IPS-18a (cell line): Measurements from ENCODE around the gene PRKCG.
"Not testable (repeated sequence)": the region's sequence is repeated elsewhere in the genome, so short reads cannot be mapped to it uniquely, and the experiment has no call there.

Source experiments
- H3K27ac ChIP-seq: one replicate; pipeline ENCODE4 v1.5.1; 2013; ENCODE audit warnings: low read length
- H3K27me3 ChIP-seq: one replicate; pipeline ENCODE4 v1.6.1; 2013; ENCODE audit warnings: mild to moderate bottlenecking, low read length; ENCODE audit not compliant: control insufficient read depth, insufficient read depth
- H3K36me3 ChIP-seq: one replicate; pipeline ENCODE4 v1.6.1; 2013; ENCODE audit warnings: low read depth, low read length; ENCODE audit not compliant: control insufficient read depth
- H3K4me1 ChIP-seq: one replicate; pipeline ENCODE4 v1.6.1; 2013; ENCODE audit warnings: low read depth, low read length; ENCODE audit not compliant: control insufficient read depth
- H3K4me3 ChIP-seq: one replicate; pipeline ENCODE4 v1.5.1; 2013; ENCODE audit warnings: low read length
- H3K9ac ChIP-seq: one replicate; pipeline ENCODE4 v1.6.1; 2013; ENCODE audit warnings: mild to moderate bottlenecking, low read length, moderate library complexity
- H3K9me3 ChIP-seq: one replicate; pipeline ENCODE4 v1.6.1; 2013; ENCODE audit warnings: low read depth, low read length; ENCODE audit not compliant: control insufficient read depth

PRKCG gene

DNA sequence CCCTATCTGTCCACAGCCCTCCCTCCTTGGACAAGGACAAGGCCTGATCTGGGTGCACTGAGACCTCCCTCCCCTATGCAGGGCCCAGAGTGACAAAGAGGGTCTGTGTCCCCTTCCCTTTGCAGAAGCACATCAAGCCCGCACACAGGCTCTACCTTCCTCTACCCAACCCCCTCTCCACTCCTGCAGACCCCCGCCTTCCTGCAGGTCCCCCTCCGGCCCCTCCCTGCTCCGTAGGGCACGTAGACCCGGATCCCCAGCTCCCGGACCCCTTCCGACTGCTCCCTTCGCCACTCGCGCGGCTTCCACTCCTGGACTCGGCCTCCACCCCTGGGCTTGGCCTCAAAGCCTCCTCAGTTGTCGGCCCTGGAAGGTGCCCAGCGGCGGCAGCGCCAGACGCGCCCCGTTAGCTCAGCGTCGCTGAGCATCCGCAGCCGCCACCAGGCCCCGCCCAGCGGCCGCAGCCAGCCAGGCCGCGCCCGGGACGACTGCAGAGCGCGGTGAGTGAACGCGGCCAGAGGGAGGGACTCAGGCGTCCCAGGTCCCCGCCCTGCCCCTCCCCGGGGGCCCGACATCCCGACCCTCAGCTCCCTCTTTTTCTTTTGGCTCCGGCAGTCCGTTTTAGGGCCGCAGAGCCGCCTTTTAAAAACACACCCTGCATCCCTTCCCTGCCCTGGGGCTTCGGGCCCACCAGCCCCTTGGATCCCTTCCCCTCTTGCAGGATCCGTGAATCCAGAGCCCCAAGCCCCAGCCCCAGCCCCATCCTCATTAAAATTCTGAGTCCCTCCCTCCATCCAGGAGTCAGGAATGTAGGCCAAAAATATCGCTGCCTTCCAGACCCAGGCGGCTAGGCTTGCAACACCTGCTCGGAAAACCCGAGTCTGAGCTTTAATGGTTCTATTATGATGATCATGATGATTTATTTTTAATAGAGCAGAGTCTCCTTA lies 15.8 kb upstream of the PRKCG start:
- Histone ChIP-seq H3K4me3 (peak overlapping the region; percentile 57), H3K9me3 (no peaks in the 10 kb centered on the region), H3K9ac (peak overlapping the region; percentile 88), H3K36me3 (peaks cover 3% of the 10 kb centered on the region), H3K27ac (peak overlapping the region; percentile 97), H3K4me1 (peaks cover 14% of the 10 kb centered on the region), H3K27me3 (no peaks in the 10 kb centered on the region)

DNA sequence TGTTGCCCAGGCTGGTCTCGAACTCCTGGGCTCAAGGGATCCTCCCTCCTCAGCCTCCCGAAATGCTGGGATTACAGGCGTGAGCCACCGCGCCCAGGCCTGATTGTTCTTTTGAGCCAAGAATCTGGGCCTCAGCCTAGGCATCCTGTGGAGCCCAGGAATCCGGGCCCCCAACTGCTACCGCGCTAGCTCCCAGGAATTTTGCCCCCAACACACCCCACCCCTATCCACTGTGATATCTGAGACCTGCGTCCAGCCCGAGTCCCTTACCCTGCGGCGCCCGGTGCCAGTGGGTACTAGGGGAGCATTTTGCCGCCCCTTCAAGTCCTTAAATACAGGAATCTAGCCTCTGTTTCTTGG lies 15.2 kb upstream of the PRKCG start:
- H3K4me3 ChIP-seq, result peak overlapping the region; percentile 57
- peaks cover 5% of the 10 kb centered on the region for H3K36me3 ChIP-seq
- peaks cover 14% of the 10 kb centered on the region for H3K4me1 ChIP-seq
- H3K27ac ChIP-seq, result peak overlapping the region; percentile 97
- no peaks in the 10 kb centered on the region for H3K27me3 ChIP-seq
- no peaks in the 10 kb centered on the region for H3K9me3 ChIP-seq
- H3K9ac ChIP-seq, result peak overlapping the region; percentile 88

DNA sequence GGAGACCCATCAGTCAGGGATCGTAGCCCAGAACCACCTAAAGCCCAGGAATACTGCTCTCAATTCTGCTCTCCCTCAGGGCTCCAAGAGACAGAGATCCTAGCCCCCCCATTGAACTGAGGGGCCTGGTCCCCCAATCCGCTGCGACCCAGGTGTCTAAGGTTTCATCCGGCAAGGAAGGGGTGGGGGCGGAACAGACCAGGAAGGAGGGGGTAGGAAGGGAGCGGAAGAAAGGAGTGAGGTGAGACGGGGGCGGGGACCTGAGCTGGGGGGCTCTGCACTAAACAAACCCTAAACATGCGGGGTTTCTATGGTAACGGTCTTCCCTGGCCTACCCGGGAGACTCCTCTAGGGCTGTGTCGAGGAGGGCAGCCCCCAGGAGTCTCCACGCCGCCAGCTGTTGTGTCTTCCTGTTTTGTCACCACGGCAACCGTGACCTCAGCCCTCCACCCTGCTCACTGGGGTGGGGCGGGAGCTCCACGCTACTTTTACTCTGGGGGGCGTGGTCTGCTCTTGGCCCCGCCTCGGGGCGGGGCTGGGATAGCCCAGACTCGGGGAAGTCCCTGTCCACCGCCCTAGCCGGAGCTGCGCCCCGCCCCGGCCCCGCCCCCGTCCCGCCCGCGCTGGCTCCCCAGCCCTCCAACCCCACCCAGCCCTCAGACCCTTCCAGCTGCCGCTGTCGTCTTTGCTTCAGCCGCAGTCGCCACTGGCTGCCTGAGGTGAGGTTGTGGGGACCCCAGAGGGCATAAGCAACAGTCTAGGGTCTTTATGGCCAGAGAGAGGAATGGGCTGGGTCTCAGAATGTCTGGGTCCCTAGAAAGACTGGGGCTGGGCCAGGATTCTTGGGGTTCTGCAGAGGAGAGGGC lies 14.5 kb upstream of the PRKCG start, which contains the start of gene MYADM:
MYADM (plus strand) TSS at position 659 of the 866 bp plus-strand sequence. CDS start 5,647 bp downstream, outside the sequence.
- H3K9ac ChIP-seq, result peak within 1 kb of the TSS; percentile 97
- H3K4me3 ChIP-seq, result peak within 1 kb of the TSS; percentile 90
- H3K4me1 ChIP-seq, result peaks cover 14% of the 10 kb centered on the region
- no peaks in the 10 kb centered on the region for H3K27me3 ChIP-seq
- peak within 1 kb of the TSS; percentile 97 for H3K27ac ChIP-seq
- peaks cover 5% of the 10 kb centered on the region for H3K36me3 ChIP-seq
- no peaks in the 10 kb centered on the region for H3K9me3 ChIP-seq

DNA sequence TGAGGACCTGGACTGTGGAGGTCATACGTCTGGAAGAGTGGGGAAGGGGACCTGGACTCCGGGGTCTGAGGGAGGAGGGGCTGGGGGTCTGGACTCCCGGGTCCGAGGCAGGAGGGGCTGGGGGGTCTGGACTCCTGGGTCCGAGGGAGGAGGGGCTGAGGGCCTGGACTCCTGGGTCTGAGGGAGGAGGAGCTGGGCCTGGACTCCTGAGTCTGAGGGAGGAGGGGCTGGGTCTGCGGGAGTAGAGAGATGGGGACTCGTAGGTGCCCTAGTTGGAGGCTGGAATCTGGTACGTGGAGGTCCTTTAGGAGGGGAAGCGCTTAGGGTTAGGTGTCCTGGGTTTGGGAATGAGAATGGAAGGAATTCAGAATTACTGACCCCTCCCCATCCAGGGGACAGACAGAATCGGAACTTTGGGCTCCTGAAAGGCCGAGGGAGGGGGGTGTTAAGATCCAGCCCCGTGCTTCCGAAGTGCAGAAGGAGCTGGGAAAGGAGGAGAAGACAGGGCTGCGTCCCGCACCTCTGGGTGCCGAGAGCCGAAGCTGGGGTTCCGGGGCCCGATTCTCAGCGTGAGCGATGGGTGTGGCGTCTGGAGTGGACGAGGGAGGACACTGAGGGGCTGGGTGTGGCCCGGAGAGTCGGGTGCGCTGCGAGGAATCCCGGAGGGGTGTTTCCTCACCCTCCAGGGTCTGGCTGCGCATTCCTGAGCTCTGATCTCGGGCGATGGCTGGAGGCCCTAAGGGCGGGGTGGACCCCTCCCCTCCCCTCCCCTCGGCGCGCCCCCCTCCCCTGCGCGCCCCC lies 13.7 kb upstream of the PRKCG start:
- Histone ChIP-seq H3K36me3 (peaks cover 9% of the 10 kb centered on the region), H3K9ac (peak overlapping the region; percentile 97), H3K4me1 (peaks cover 14% of the 10 kb centered on the region), H3K9me3 (no peaks in the 10 kb centered on the region), H3K27me3 (no peaks in the 10 kb centered on the region), H3K27ac (peak overlapping the region; percentile 92), H3K4me3 (peak overlapping the region; percentile 90)

DNA sequence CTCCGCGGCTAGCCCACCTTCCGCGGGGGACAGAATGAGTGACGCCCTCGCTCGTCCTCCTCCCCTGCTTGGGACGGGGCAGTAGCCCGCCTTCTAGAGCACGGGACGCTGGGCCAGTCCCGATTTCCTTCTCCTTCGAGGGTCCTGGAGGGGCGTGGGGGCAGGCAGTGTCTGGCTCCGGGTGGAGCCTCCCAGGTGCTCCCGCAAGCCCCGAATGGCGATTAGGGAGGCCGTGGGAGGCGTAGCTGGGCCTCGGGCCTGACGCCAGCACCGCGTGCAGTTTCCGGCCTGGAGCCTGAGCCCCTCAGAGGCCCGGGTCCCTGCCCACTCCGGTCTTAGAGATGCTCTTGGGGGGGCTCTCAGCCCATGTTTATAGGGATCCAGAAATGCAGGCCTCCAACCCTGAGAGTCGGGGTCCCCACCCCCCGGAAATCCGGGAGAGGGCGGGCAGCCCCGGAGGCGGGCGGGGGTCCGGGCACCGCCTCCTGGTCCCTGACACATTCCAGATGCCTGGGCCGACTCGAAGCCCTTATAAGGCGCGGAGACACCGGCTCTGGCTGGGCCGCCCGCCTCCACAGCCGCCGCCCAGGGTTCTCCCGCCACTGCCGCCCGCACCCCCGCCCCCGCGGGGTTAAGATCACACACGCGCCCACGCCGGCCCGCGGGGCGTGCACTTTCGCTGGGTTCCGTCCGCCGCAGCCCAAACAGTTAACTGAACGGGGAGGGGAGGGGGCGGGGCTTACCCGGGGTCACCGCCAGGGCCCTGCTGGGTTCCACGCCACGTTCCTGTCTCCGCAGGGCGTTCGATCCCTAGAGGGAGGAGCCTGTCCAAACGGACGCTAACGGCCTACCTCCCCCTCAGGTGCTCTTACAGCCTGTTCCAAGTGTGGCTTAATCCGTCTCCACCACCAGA lies 12.8 kb upstream of the PRKCG start:
- Histone ChIP-seq H3K27me3 (no peaks in the 10 kb centered on the region), H3K4me1 (peaks cover 14% of the 10 kb centered on the region), H3K9me3 (no peaks in the 10 kb centered on the region), H3K4me3 (peak overlapping the region; percentile 90), H3K36me3 (peaks cover 17% of the 10 kb centered on the region), H3K27ac (peak overlapping the region; percentile 92), H3K9ac (peak overlapping the region; percentile 97)

DNA sequence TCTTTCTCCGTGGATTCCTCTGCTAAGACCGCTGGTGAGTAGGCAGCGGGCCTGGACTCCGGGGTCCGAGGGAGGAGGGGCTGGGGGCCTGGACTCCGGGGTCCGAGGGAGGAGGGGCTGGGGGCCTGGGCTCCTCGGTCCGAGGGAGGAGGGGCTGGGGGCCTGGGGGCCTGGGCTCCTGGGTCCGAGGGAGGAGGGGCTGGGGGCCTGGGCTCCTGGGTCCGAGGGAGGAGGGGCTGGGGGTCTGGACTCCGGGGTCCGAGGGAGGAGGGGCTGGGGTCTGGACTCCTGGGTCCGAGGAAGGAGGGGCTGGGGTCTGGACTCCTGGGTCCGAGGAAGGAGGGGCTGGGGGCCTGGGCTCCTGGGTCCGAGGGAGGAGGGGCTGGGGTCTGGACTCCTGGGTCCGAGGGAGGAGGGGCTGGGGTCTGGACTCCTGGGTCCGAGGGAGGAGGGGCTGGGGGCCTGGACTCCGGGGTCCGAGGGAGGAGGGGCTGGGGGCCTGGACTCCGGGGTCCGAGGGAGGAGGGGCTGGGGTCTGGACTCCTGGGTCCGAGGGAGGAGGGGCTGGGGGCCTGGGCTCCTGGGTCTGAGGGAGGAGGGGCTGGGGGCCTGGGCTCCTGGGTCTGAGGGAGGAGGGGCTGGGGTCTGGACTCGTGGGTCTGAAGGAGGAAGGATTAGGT lies 12.1 kb upstream of the PRKCG start:
- H3K36me3 ChIP-seq, result peaks cover 25% of the 10 kb centered on the region
- H3K4me3 ChIP-seq, result peak overlapping the region; percentile 90

DNA sequence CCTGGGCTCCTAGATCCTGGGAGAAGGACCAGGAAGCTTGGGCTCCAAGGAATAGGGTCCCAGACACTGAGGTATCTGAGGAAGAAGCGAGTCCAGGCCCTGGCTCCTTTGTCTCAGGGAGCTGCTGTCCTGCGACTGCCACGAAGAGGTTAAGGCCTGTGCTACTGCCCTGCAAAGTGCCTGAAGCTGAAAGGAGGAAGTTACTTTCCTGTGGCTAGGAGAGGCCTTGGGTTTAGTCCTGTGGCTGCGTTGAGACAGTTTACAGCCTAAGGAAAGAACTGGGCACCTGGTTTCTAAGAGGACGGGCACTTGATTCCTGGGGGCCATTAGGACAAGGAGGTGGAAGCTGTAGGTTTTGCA lies 11.5 kb upstream of the PRKCG start:
- no peak overlapping the region for H3K9ac ChIP-seq
- no peak overlapping the region for H3K27ac ChIP-seq
- peaks cover 26% of the 10 kb centered on the region for H3K36me3 ChIP-seq
- no peaks in the 10 kb centered on the region for H3K9me3 ChIP-seq
- H3K4me3 ChIP-seq, result no peak overlapping the region
- H3K4me1 ChIP-seq, result peaks cover 12% of the 10 kb centered on the region
- H3K27me3 ChIP-seq, result no peaks in the 10 kb centered on the region

More for the DNA sequence above, 12.1 kb upstream of the PRKCG start:
- H3K9ac ChIP-seq, result peak overlapping the region; percentile 97
- H3K27me3 ChIP-seq, H3K9me3 ChIP-seq: not testable (repeated sequence)
- H3K27ac ChIP-seq, result peak overlapping the region; percentile 92
- peaks cover 14% of the 10 kb centered on the region for H3K4me1 ChIP-seq

DNA sequence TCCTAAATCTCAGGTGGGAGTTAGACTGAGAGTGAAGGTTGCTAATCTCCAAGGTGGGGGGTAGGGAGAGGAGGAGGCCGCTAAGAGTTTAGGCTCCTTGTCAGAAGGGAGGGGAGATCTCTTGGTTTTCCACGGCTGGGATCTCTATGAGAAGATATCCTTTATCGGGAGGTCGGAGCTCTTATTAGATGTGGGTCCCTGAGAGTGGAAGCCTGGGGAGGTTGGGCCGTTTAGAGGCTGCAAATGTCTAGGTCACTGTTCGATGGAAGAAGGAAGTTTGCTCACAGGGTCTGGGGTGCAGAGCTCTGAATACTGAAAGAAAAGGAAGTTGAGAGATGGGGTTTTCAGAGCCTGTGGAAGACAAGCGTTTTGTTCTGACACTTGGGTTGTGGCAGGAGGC lies 10.5 kb upstream of the PRKCG start:
- Histone ChIP-seq H3K4me1 (peaks cover 6% of the 10 kb centered on the region), H3K9ac (no peak overlapping the region), H3K36me3 (peaks cover 32% of the 10 kb centered on the region), H3K4me3 (no peak overlapping the region), H3K27me3 (no peaks in the 10 kb centered on the region), H3K27ac (no peak overlapping the region), H3K9me3 (no peaks in the 10 kb centered on the region)

DNA sequence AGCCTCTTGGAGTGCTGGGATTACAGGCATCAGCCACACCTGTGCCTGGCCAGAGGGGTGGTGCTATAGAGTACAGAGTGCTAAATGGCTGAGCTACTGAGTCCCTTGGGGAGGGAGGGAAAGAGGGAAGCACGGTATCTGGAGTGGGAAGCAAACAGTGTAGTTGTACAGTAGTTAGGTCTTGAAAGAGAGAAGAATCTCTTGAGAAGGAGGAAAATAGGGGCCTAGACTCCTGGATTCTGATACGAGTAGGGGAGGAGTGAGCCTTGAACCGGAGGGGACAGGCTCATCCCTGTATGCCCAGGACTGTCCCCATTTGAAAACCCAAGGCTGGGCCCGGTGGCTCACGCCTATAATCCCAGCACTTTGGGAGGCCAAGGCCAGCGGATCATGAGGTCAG lies 9.2 kb upstream of the PRKCG start:
- Histone ChIP-seq H3K4me1 (no peaks in the 10 kb centered on the region), H3K36me3 (peaks cover 34% of the 10 kb centered on the region), H3K27ac (no peak overlapping the region), H3K9me3 (no peaks in the 10 kb centered on the region), H3K9ac (no peak overlapping the region), H3K27me3 (no peaks in the 10 kb centered on the region), H3K4me3 (no peak overlapping the region)
